HG02610 (cell line): ENCODE results near the gene WDR72.
"Not testable (repeated sequence)": the region's sequence is repeated elsewhere in the genome, so short reads cannot be mapped to it uniquely, and the experiment has no call there.

Experiments
- ATAC-seq: cut with Tn5 transposase; IDR thresholded peaks from one replicate; pipeline ENCODE4 v1.9.1; 2021; ENCODE audit warnings: mild to moderate bottlenecking, moderate library complexity; ENCODE audit not compliant: unreplicated experiment

The WDR72 gene

DNA sequence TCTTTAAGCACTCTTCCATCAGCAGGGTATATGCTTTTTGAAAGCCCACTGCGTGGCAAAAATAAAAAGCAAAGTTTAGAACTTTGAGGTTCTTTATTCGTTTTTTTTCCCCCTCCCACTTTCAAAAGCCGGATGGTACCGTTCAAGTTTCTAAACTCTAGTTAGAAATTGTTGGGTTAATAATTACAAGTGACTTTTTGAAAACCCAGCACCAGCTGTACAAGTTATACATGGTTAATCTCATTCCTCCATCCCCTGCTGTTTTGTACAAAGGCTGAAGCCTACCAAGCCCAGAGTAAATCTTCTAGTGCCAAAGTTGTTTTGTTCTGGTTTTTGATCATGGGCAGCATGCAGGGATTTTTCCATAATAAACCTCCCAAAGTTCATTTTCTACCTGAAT lies 48.6 kb downstream of the WDR72 start:
- no peak for ATAC-seq

- no peak for ATAC-seq
Observed at GRCh38 chr15:53709821-53710220, 49.6 kb downstream of the WDR72 start.

DNA sequence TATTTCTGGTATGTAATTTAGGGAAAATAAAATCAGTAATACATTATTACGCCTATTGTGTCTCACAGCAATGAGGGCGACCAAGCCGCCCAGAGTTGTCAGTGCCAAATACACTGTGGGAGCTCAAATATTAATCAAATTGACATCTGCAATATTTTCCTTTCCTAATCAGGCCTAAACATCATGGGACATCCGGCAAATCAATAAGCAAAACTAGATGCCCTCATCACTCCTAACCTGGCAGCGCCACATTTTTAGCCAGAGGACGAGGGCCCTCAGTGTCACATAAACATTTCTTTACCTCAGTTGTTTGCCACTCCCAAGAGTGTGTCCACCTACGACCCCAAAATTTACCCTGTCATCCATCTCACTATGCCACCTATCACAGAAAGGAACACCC lies 64.1 kb downstream of the WDR72 start:
- ATAC-seq = no peak

- ATAC-seq = no peak
Observed at GRCh38 chr15:53694476-53694874, 65.0 kb downstream of the WDR72 start.

DNA sequence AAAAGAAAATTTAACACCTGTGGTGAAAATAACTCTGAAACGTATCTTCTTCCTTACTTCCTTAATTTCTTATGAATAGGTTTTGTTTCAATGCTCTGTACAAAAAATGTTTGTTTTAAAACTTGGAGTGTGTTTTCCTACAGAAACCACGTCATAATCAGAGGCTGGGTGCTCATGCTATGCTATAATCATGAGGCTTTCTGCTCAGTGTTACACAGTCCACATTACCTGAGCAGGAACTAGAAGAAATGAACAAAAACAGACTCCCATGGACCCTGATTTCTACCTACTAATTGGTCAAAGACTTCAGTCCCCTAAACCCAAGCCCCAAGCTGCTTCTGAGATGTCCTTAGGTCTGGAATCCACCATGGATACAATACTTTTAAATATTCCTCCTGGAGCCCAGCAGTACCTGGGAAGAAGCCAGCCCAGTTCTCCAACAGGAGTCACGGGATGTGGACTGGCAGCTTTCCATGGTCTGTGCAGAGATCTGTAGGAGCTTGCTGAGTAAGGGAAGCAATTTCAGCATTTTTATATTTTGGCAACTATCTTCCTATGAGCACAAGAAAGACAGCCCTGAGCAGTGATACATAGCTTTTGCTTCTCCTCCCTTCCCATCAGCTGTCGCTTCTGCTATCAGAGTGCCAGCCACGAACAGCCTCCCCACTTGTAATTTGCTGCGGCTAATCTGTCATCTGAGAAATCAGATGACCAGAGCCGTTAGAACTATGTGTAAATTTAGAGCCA lies 65.6 kb downstream of the WDR72 start:
- no peak for ATAC-seq

DNA sequence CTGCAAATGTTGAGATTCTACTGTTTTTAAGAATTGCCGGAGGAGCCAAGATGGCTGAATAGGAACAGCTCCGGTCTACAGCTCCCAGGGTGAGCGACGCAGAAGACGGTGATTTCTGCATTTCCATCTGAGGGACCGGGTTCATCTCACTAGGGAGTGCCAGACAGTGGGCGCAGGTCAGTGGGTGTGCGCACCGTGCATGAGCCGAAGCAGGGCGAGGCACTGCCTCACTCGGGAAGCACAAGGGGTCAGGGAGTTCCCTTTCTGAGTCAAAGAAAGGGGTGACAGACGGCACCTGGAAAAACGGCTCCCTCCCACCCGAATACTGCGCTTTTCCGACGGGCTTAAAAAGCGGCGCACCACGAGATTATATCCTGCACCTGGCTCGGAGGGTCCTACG lies 75.3 kb downstream of the WDR72 start:
- not testable (repeated sequence) for ATAC-seq

DNA sequence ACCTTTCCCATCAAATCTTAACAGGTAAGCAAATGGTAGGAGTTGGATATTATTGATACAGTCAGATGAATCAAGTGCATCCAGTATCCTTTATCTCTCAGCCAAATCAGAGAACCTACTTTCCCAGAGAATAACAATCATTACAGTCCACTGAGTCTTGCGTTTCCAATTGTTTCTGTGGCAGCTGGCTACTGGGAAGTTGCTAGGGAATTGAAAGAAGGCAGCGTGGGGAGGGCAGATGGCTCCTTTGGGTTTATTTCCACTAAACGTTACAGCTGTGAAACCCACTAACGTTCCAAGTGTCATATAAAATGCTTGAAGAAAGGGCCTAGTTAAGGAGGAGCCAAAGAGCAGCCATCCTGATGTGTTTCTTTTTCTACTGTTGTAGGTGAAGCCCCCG lies 78.4 kb downstream of the WDR72 start:
- no peak for ATAC-seq

DNA sequence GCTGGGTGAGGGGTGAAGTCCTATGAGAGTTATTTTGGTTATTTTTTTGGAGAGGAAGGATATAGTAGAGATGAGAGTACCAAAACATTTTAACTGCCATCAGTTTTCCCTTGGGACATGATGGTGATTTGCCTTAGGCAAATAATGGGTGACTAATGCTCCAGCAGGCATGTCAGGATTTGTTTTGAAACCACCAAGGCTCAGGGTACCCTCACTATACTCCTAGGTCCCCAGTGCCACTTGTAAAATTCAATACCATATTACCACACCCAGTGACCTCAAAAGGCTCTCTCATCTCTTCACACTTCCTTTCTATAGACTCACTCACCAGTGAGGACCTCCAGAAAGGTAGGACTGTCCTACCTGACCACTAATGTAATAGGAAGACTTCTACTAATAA lies 83.6 kb downstream of the WDR72 start:
- no peak for ATAC-seq

- no peak for ATAC-seq
Observed at GRCh38 chr15:53671545-53671944, 87.9 kb downstream of the WDR72 start.

DNA sequence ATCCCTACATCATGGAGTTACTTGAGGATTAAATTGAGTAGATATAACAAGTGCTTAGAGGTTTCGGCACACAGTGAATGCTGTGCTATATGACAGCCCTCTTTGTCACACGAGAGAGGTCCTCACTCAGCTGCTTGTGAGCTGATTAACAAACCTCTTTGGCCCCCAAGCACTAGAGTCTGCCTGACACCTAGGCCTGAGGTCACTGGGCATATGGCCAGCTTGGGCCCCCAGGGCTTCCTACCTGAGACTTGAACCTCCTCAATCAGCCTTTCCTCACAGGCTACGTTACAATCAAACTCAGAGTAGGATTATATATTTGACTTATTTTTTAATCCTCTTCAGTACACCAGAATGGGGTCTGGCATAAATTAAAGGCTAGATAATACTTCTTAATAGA lies 88.8 kb downstream of the WDR72 start:
- no peak for ATAC-seq

GRCh38 chr15:53665930-53666329 lies 93.5 kb downstream of the WDR72 start:
- ATAC-seq = no peak

- ATAC-seq = no peak
Observed at GRCh38 chr15:53658827-53659555, 100.5 kb downstream of the WDR72 start.

- no peak for ATAC-seq
Observed at GRCh38 chr15:53658255-53658654, 101.2 kb downstream of the WDR72 start.

DNA sequence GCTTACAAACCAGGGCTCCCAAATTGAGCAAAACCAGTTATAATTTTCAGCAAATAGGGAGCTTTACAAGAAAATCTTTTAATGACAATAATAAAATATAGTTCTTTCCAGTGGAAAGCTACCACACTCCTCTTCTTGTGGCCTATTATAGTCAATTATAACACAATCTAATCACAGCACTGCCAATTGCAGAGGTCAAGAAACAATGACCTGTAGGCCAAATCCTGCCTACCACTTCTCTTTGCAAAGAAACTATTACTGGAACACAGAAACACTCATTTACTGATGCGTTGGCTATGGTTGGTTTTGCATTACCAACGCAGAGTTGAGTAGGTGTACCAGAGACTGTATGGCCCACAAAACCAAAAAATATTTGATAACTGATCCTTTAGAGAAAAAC lies 110.5 kb downstream of the WDR72 start:
- ATAC-seq = no peak

DNA sequence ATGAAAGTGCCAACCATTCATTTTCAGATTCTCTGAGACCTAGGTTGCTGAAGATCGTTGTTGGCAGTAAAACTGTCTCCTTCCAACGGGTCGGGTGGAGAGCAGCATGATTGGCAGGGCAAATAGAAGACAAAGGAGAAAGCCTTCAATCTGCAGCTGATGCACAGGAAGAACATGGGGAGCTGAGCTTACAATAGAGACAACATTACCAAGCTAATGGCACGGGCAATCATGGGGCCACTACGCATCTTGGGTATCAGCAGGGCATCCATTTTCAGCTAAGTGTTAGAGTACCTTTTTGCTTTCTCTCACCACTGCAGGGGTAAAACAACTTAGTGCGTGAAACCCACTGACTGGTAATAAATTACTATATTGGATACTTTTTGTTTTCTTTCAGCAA lies 114.8 kb downstream of the WDR72 start:
- ATAC-seq = no peak

- ATAC-seq = no peak
Observed at GRCh38 chr15:53634517-53635106, 124.9 kb downstream of the WDR72 start.

- ATAC-seq = no peak
Observed at GRCh38 chr15:53627279-53627678, 132.2 kb downstream of the WDR72 start.

DNA sequence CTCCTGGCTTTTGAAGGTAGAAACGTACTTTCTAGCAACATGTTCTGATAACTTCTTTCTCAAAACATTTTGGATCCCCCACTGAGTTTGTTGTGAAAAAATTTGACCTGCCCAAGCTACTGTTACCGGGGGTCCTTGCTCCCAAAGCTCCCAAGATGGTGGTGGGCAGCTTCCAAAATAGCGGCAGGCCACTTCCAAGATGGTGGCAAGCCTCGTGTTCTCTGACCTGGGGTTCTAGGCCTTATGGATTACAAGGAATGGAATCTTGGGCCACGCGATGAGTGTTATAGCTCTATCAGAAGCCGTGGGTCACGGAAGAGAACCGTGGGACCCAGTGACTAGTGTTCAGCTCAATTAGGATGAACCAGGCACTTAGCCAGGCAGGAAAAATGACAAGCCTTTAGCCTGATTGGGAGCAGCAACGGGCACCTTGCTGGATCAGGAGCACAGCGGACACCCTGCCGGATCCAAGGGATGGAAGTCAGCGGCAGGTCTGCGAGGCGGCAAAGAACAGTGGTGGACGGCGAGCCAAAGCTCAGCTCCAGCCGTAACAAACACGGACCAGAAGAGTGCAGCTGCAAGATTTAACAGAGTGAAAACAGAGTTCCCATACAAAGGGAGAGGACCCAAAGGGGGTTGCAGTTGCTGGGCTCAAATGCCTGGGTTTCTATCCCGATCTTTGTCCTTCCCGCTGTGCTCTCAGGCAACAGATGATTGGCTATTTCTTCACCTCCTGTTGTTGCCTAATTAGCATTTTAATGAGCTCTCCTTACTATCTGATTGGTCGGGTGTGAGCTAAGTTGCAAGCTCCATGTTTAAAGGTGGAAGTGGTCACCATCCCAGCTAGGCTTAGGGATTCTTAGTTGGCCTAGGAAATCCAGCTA lies 133.3 kb downstream of the WDR72 start:
- ATAC-seq = no peak

- no peak for ATAC-seq
Observed at GRCh38 chr15:53625260-53625659, 134.2 kb downstream of the WDR72 start.

- no peak for ATAC-seq
Observed at GRCh38 chr15:53618461-53618860, 141.0 kb downstream of the WDR72 start.
